Calu3 (cell line): ENCODE results near the gene EXOC3L1. TPM values are rescaled to one million over a fixed set of nuclear protein-coding genes. Genes with fewer than 3 reads are reported as not detected.

Source experiments
- BruUV-seq: library from RNA; stranded (reverse); fragments of 400-500 nt; replicated peaks from 2 replicates; lab custom pipeline; 2021; lab: Mats Ljungman, UMichigan
- CTCF ChIA-PET: fragments of 300-600 bp; sonication (Branson Sonifier 250); formaldehyde crosslinking; loops from one replicate; lab custom pipeline; 2022; ENCODE audit warnings: antibody characterized with exemption; lab: Charles Lee
- DNase-seq: peaks from one replicate; pipeline ENCODE4 v3.0.0; 2022
- H3K27ac Mint-ChIP-seq: one replicate; pipeline ENCODE4 v1.8.0; 2022; ENCODE audit warnings: mixed read lengths; ENCODE audit not compliant: unreplicated experiment
- H3K27me3 Mint-ChIP-seq: one replicate; pipeline ENCODE4 v1.8.0; 2022; ENCODE audit warnings: mixed read lengths; ENCODE audit not compliant: unreplicated experiment
- H3K36me3 Mint-ChIP-seq: one replicate; pipeline ENCODE4 v1.8.0; 2022; ENCODE audit warnings: mild to moderate bottlenecking, moderate library complexity, mixed read lengths; ENCODE audit not compliant: insufficient read depth, unreplicated experiment
- H3K4me1 Mint-ChIP-seq: one replicate; pipeline ENCODE4 v1.8.0; 2022; ENCODE audit warnings: mild to moderate bottlenecking, low read depth, mixed read lengths; ENCODE audit not compliant: unreplicated experiment
- H3K4me3 Mint-ChIP-seq: one replicate; pipeline ENCODE4 v1.8.0; 2022; ENCODE audit warnings: mild to moderate bottlenecking, low read depth, moderate library complexity, mixed read lengths; ENCODE audit not compliant: unreplicated experiment
- H3K9me3 Mint-ChIP-seq: one replicate; pipeline ENCODE4 v1.8.0; 2022; ENCODE audit warnings: low read depth, mixed read lengths; ENCODE audit not compliant: unreplicated experiment
- intact Hi-C: fragments of 100-400 bp; cut with micrococcal nuclease; formaldehyde crosslinking; loops from one replicate; pipeline ENCODE4 v1.10.0; 2022; ENCODE audit not compliant: unreplicated experiment
- total RNA-seq: library from RNA; stranded (reverse); gene quantifications from 2 replicates; pipeline ENCODE4 v1.2.3, GENCODE V29; 2022
- TF ChIP-seq, protein P1 (sequence below): fragments of 200-600 bp; IDR thresholded peaks from one replicate; pipeline ENCODE4 v1.8.0; 2022; ENCODE audit warnings: antibody characterized with exemption; ENCODE audit not compliant: unreplicated experiment

EXOC3L1 gene
- total RNA-seq, 1 experiment from 2014 or later, result 0.31 TPM

DNA sequence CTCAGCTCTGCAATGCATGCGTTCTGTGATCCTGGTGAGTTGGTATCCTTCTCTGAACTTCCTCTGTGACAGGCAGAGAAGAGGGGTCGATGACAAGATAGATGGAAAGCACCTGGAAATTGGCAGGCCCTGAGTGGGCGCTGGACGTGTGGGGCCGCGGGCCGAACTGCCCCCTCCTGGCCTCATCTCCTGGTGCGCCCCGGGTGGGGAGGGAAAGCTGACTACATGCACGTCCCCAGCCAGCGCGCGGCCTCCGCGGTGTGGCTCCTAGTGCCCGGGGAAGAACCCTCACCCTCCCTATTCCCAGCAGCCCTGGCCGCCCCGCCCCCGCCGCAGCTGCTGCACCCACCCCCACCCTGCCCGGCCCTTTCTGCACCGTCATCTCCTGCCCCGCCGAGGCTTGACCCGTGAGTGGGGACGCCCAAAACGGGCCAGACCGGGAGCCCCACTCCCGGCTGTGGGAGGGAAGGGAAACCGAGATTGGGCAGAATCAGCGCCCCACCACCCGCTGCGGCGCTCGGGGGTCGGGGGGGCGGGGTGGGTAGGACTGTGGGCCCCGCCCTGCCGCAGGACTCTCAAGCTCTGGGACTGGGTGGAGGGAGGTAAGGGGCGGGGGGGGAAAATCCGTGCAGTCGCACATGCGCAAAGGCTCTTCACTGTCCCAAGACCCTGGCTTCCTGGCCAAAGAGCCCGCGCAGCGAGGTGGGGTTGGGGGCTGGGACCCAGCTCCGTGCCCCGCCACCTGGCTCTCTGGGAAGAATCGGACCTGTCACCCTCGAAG, 19.6 kb downstream of the EXOC3L1 start, which contains the start of gene NOL3:
Gene NOL3 (plus strand): TSS at position 371 of the 781 bp plus-strand sequence.
- peak; percentile 81 for DNase-seq
- CTCF ChIA-PET, result interaction anchor here (0.5 to 1.9 kb wide), 7 partner anchors 10 to 217 kb away, joined by 3 to 6 read pairs (median 4); partner anchors contain the start of genes FBXL8 and TRADD
- Mint-ChIP-seq H3K27ac (peak within 1 kb of the TSS; percentile 52), H3K36me3 (peaks cover 41% of the 10 kb centered on the region), H3K4me3 (peak within 1 kb of the TSS; percentile 71), H3K27me3 (no peaks in the 10 kb centered on the region), H3K9me3 (no peaks in the 10 kb centered on the region), H3K4me1 (peaks cover 33% of the 10 kb centered on the region)
- TF ChIP-seq, protein P1, sequence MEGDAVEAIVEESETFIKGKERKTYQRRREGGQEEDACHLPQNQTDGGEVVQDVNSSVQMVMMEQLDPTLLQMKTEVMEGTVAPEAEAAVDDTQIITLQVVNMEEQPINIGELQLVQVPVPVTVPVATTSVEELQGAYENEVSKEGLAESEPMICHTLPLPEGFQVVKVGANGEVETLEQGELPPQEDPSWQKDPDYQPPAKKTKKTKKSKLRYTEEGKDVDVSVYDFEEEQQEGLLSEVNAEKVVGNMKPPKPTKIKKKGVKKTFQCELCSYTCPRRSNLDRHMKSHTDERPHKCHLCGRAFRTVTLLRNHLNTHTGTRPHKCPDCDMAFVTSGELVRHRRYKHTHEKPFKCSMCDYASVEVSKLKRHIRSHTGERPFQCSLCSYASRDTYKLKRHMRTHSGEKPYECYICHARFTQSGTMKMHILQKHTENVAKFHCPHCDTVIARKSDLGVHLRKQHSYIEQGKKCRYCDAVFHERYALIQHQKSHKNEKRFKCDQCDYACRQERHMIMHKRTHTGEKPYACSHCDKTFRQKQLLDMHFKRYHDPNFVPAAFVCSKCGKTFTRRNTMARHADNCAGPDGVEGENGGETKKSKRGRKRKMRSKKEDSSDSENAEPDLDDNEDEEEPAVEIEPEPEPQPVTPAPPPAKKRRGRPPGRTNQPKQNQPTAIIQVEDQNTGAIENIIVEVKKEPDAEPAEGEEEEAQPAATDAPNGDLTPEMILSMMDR, result no peak
- intact Hi-C loops, result no loop called here
- BruUV-seq, result no TSS peak

DNA sequence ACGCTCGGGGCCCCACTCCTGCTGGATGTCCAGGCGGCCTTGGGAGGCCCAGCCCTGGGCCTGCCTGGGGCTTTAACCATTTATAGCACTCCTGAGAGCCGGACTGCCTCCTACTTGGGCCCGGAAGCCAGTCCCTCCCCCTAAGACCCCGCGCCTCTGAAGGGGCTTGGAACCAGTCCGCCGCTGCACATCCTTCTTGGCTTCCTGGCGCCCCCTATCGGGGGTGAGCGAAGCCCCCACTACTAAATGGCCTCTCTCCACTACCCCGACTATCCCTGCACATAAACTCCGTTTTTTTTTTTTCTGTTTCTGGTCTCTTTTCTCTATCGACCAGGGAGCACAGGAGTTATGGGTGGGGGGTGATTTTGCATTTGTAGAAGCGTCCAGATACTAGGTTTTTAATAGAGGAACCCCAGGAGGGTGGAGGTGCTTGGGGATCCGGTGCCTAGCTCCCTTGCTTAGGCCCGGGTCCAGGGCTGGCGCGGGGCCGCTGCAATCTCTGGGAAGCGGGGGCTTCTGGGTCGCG, 20.2 kb downstream of the EXOC3L1 start:
- H3K27ac Mint-ChIP-seq, result peak overlapping the region; percentile 52
- no peaks in the 10 kb centered on the region for H3K9me3 Mint-ChIP-seq
- H3K4me1 Mint-ChIP-seq, result peaks cover 33% of the 10 kb centered on the region
- TF ChIP-seq, protein P1, result peak; percentile 46
- H3K27me3 Mint-ChIP-seq, result no peaks in the 10 kb centered on the region
- peak overlapping the region; percentile 71 for H3K4me3 Mint-ChIP-seq
- intact Hi-C loops, result no loop called here
- no TSS peak for BruUV-seq
- H3K36me3 Mint-ChIP-seq, result peaks cover 47% of the 10 kb centered on the region
- DNase-seq, result peak; percentile 41
- CTCF ChIA-PET, result interaction anchor here (0.7 to 1.9 kb wide), 5 partner anchors 9 to 216 kb away, joined by 3 to 6 read pairs (median 4); partner anchors contain the start of genes FBXL8 and TRADD

DNA sequence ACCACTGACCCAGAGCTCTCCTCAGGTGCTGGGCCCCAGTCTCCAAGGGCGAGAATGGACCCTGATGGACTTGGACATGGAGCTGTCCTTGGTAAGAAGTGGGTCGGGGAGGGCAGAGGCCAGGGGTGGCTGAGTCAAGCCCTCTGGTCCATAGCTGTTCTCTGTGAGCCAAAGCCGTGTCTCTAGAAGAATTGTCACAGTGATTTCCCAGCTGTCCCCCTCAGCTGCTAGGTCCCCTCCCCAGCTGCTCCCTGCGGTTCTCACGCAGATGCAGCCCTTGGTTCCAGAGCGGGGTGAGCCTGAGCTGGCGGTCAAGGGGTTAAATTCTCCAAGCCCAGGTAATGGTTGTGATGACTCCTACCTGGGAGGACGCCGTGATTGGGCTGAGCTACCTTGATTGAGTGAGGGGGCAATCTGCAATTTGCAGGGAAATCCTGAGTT, 20.9 kb downstream of the EXOC3L1 start:
- no peak overlapping the region for H3K27ac Mint-ChIP-seq
- H3K4me1 Mint-ChIP-seq, result peaks cover 32% of the 10 kb centered on the region
- BruUV-seq, result no TSS peak
- CTCF ChIA-PET, result interaction anchor here (0.6 to 0.7 kb wide), 2 partner anchors 8 to 16 kb away, joined by 3 read pairs; no protein-coding TSS in a partner anchor
- no peak overlapping the region for H3K4me3 Mint-ChIP-seq
- TF ChIP-seq, protein P1, result no peak
- intact Hi-C loops, result no loop called here
- H3K9me3 Mint-ChIP-seq, result no peaks in the 10 kb centered on the region
- DNase-seq, result no peak
- no peaks in the 10 kb centered on the region for H3K27me3 Mint-ChIP-seq
- peaks cover 45% of the 10 kb centered on the region for H3K36me3 Mint-ChIP-seq

DNA sequence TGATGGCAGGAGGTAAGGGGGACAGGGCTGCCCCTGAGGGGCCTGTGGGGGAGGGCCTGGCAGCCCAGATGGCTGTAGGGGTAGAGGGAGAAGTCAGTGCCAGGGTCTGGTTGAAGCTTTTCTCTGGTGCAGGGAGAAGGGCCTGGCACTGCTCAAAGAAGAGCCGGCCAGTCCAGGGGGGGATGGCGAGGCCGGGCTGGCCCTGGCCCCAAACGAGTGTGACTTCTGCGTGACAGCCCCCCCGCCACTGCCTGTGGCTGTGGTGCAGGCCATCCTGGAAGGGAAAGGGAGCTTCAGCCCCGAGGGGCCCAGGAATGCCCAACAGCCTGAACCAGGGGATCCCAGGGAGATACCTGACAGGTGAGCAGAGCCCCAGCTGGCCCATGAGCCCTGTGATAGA, 22.3 kb downstream of the EXOC3L1 start:
- Mint-ChIP-seq H3K4me3 (no peak overlapping the region), H3K27me3 (no peaks in the 10 kb centered on the region), H3K4me1 (peaks cover 19% of the 10 kb centered on the region), H3K36me3 (peaks cover 35% of the 10 kb centered on the region), H3K27ac (no peak overlapping the region), H3K9me3 (no peaks in the 10 kb centered on the region)
- intact Hi-C loops, result no loop called here
- no peak for DNase-seq
- TF ChIP-seq, protein P1, result no peak
- CTCF ChIA-PET, result interaction anchor here (0.7 kb wide), 1 partner anchor 361 kb away, joined by 3 read pairs; the partner anchor contains the start of gene RIPOR1
- BruUV-seq, result no TSS peak
